GM21717 (cell line): ENCODE data around the gene GABBR2.

Experiments used
- ATAC-seq: cut with Tn5 transposase; IDR thresholded peaks from one replicate; pipeline ENCODE4 v1.9.1; 2021; ENCODE audit warnings: mild to moderate bottlenecking, moderate library complexity; ENCODE audit not compliant: unreplicated experiment

GABBR2 gene

GRCh38 chr9:98570663-98571440, 137.9 kb downstream of the GABBR2 start:
- no peak for ATAC-seq

GRCh38 chr9:98570055-98570454, 138.7 kb downstream of the GABBR2 start:
- ATAC-seq = no peak

- no peak for ATAC-seq
Observed at GRCh38 chr9:98569491-98569890, 139.2 kb downstream of the GABBR2 start.

- ATAC-seq = no peak
Observed at GRCh38 chr9:98568909-98569469, 139.7 kb downstream of the GABBR2 start.

- no peak for ATAC-seq
Observed at GRCh38 chr9:98568234-98568908, 140.4 kb downstream of the GABBR2 start.

- ATAC-seq = no peak
Observed at GRCh38 chr9:98567540-98568233, 141.0 kb downstream of the GABBR2 start.

- no peak for ATAC-seq
Observed at GRCh38 chr9:98565152-98566135, 143.3 kb downstream of the GABBR2 start.

GRCh38 chr9:98564714-98565113, 144.0 kb downstream of the GABBR2 start:
- ATAC-seq = no peak

- ATAC-seq = no peak
Observed at GRCh38 chr9:98563988-98564387, 144.7 kb downstream of the GABBR2 start.

GRCh38 chr9:98563212-98563907, 145.4 kb downstream of the GABBR2 start:
- no peak for ATAC-seq

- ATAC-seq = no peak
Observed at GRCh38 chr9:98559561-98559960, 149.2 kb downstream of the GABBR2 start.

GRCh38 chr9:98558575-98558974, 150.2 kb downstream of the GABBR2 start:
- no peak for ATAC-seq

GRCh38 chr9:98556511-98556910, 152.2 kb downstream of the GABBR2 start:
- ATAC-seq = no peak

- no peak for ATAC-seq
Observed at GRCh38 chr9:98555651-98556465, 152.9 kb downstream of the GABBR2 start.

GRCh38 chr9:98554752-98555151, 154.0 kb downstream of the GABBR2 start:
- ATAC-seq = no peak

GRCh38 chr9:98552331-98552730, 156.4 kb downstream of the GABBR2 start:
- no peak for ATAC-seq

GRCh38 chr9:98551511-98552286, 157.0 kb downstream of the GABBR2 start:
- ATAC-seq = no peak

- ATAC-seq = no peak
Observed at GRCh38 chr9:98550206-98550820, 158.4 kb downstream of the GABBR2 start.
